WERI-Rb-1 (cell line): ENCODE data around the gene NUTM2E.
A peak's percentile ranks its signal among the peaks of the same experiment; 100 is the strongest.
"Not testable (repeated sequence)": the region's sequence is repeated elsewhere in the genome, so short reads cannot be mapped to it uniquely, and the experiment has no call there.

ENCODE experiments used
- DNase-seq: peaks from one replicate; pipeline ENCODE4 v3.0.0-alpha.2; 2020
- H3K27ac ChIP-seq: fragments of 250-450 bp; sonication (Bioruptor Pico); 2 replicates; pipeline ENCODE4 v1.5.1; 2020; ENCODE audit warnings: mild to moderate bottlenecking, moderate library complexity
- H3K27me3 ChIP-seq: fragments of 250-450 bp; sonication (Bioruptor Pico); 2 replicates; pipeline ENCODE4 v1.5.1; 2021; ENCODE audit warnings: mild to moderate bottlenecking, low read depth, moderate library complexity; ENCODE audit not compliant: insufficient read depth, severe bottlenecking
- H3K36me3 ChIP-seq: fragments of 250-450 bp; sonication (Bioruptor Pico); 2 replicates; pipeline ENCODE4 v1.5.1; 2020; ENCODE audit warnings: mild to moderate bottlenecking, moderate library complexity
- H3K4me3 ChIP-seq: 2 replicates; pipeline ENCODE4 v1.5.1; 2011; ENCODE audit warnings: low read depth, mild to moderate bottlenecking, control low read depth, low read length
- H3K9me3 ChIP-seq: fragments of 250-450 bp; sonication (Bioruptor Pico); 2 replicates; pipeline ENCODE4 v1.5.1; 2021; ENCODE audit warnings: mild to moderate bottlenecking, moderate library complexity; ENCODE audit not compliant: severe bottlenecking
- CTCF ChIP-seq: IDR thresholded peaks from 2 replicates; pipeline ENCODE4 v1.5.1; 2011; ENCODE audit warnings: low read depth, mild to moderate bottlenecking, control low read depth, inconsistent platforms, low read length

NUTM2E gene, protein sequence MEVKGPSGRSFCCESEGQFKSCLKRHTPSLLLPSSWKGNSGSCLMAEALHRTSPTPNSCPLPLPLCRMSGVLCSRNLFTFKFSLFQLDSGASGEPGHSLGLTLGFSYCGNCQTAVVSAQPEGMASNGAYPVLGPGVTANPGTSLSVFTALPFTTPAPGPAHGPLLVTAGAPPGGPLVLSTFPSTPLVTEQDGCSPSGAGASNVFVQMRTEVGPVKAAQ (N-terminal part only)

GRCh38 chr10:79826496-79827215 lies at the start of gene NUTM2E:
TSS of gene NUTM2E (plus strand) at chr10:79826739. CDS start at chr10:79841741, 15,002 bp downstream.
- not testable (repeated sequence) for H3K27me3 ChIP-seq, H3K9me3 ChIP-seq, H3K36me3 ChIP-seq
- Histone ChIP-seq H3K27ac (peak within 1 kb of the TSS; percentile 74), H3K4me3 (peak within 1 kb of the TSS; percentile 54)
- peak; percentile 89 for DNase-seq

- not testable (repeated sequence) for H3K27ac ChIP-seq, H3K9me3 ChIP-seq, DNase-seq, H3K36me3 ChIP-seq, H3K4me3 ChIP-seq, H3K27me3 ChIP-seq
Measured at GRCh38 chr10:79777997-79778396, 48.5 kb upstream of the NUTM2E start.

- not testable (repeated sequence) for H3K36me3 ChIP-seq, H3K4me3 ChIP-seq, H3K9me3 ChIP-seq, H3K27ac ChIP-seq, H3K27me3 ChIP-seq
- DNase-seq, result peak; percentile 82
- TF ChIP-seq CTCF, result peak; percentile 58
Measured at GRCh38 chr10:79779310-79779938, 47.1 kb upstream of the NUTM2E start.

- not testable (repeated sequence) for H3K27ac ChIP-seq, H3K9me3 ChIP-seq, H3K4me3 ChIP-seq, DNase-seq, H3K36me3 ChIP-seq, H3K27me3 ChIP-seq
Measured at GRCh38 chr10:79779992-79780391, 46.5 kb upstream of the NUTM2E start.

DNA sequence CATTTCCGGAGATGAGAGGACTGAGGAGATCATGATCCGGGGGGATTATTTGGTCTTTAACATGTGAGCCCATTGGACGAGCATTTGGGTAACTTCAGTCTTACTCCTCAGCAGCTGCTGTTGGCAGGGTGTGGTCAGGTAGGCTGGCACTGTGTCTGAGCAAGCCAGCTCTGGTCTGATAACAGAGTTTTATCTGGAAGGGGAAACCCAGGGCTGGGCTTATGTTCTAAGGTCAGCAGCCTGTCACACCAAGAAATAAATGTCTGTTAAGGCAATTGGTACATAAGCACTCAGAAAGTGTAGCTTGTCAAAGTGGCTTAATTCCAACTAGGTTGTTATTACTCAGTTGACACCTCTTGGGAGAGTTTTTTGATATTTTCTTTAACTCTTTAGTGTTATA lies 45.0 kb upstream of the NUTM2E start:
- DNase-seq, H3K4me3 ChIP-seq, H3K27me3 ChIP-seq, H3K36me3 ChIP-seq, H3K27ac ChIP-seq, H3K9me3 ChIP-seq: not testable (repeated sequence)

- not testable (repeated sequence) for H3K36me3 ChIP-seq, H3K9me3 ChIP-seq, H3K27ac ChIP-seq, DNase-seq, H3K4me3 ChIP-seq, H3K27me3 ChIP-seq
Measured at GRCh38 chr10:79787455-79787952, 39.0 kb upstream of the NUTM2E start.

DNA sequence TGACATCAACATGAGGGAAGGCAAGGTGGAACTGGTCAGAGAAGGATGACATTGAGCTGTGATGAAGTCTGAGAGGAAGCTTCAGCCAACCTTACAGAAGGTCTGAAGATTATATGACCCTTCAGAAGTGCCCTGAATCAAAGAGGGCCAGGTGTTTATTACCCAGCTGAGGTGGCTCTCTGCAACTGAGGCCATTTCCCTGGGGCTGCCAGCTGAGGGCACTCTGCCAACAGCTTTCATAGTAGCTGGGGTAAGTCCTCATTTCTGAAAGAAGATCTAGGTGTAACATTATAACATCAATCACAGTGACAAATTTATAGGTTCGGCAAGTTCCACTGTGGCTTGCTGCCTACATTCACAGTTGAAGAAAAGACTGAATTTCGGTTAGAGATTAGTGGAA lies 37.2 kb upstream of the NUTM2E start:
- DNase-seq, H3K27ac ChIP-seq, H3K27me3 ChIP-seq, H3K9me3 ChIP-seq, H3K36me3 ChIP-seq, H3K4me3 ChIP-seq: not testable (repeated sequence)

DNA sequence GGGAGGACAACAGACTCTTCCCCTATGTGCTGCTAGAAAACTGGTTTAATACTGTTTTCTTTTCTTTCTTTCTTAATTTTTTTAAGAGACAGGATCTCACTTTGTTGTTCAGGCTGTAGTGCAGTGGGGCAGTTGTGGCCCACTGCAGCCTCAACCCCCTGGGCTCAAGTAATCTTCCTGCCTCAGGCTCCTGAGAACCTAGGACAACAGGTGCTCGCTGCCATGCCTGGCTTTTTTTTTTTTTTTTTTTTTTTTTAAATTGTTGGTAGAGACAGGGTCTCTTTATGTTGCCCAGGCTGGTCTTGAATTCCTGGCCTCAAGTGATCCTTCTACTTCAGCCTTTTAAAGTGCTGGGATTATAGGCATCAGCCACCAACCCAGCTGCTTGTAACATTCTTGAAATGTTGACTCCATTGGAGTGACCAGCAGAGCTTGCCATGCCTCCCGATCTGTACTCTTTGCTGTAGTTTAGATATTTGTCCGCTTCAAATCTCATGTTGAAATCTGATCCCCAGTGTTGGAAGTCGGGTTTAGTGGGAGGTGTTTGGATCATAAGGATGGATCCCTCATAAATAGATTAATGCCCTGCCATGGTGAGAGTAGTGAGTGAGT lies 34.5 kb upstream of the NUTM2E start:
- H3K27ac ChIP-seq, H3K9me3 ChIP-seq, H3K4me3 ChIP-seq, DNase-seq, H3K27me3 ChIP-seq, H3K36me3 ChIP-seq: not testable (repeated sequence)

DNA sequence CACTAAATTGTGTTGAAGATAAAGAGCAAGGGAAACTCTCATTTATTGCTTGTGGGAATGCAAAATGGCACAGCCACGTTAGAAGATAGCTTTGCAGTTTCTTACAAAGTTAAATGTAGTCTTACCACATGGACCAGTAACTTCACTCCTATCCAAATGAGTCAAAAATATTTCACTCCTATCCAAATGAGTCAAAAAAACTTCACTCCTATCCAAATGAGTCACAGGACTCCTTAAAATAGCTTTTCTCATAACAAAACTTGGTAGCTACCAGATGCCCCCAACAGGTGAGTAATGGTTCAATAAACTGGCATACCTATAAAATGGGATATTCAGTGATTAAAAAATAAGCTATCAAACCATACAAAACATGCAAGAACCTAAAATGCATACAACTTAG lies 27.2 kb upstream of the NUTM2E start:
- not testable (repeated sequence) for H3K36me3 ChIP-seq, H3K27ac ChIP-seq, H3K4me3 ChIP-seq, H3K27me3 ChIP-seq, DNase-seq, H3K9me3 ChIP-seq

DNA sequence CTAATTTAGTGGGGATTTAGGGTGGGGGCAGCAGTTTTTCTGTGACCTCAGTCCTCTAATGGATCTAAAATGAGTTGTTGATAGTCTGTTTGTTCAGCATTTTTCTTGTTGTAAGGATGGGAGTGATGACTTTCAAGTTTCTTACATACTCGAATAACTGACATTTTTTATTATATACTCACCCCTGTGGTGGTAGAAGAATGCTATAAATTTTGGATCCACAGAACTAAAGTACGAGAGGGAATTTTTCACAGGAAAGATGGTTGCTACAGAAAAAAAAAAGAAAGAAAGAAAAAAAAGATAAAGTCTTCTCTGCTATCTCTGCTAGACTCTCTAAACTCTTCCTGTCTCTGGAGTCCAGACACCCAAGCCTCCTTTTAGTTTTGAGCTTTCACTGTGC lies 20.7 kb upstream of the NUTM2E start:
- H3K36me3 ChIP-seq, H3K9me3 ChIP-seq, H3K27me3 ChIP-seq, DNase-seq, H3K4me3 ChIP-seq, H3K27ac ChIP-seq: not testable (repeated sequence)

DNA sequence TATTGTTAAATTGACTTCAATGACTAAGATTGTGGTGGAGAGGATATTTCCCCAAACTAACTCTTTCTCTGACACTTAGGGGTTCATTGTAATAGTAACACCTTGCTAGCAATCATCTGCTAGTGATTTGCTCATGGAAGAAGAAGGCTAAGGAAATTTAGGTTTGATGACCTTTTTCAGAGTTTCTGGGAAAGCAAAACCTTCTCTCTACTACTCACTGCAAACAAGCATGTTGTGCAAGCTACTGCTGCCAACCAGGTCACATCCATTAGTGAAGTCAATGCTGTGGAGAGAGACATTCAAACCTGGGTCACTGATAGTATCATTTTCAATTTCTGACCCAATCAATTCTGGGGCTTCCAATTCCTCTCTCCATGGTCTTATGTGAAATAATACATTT lies 14.6 kb upstream of the NUTM2E start:
- not testable (repeated sequence) for H3K27ac ChIP-seq, H3K4me3 ChIP-seq, H3K36me3 ChIP-seq, DNase-seq, H3K27me3 ChIP-seq, H3K9me3 ChIP-seq

DNA sequence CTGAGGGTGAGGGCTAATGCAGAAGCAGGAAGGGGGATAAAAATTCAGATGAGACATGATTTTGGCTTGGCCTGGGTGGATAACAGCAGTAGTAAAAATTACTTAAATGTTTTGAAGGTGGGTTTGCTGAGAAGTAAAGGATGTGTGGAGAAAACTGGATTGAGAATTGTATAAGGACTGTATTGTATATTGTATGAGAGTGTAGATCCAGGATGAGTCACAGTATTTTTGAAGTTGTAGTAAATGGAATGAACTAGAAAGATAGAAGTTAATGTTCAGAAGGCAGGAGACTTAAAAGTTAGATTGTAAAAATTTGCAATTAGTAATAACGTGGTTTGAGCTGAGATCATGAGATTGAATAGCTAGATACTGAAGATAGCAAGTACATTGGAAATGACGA lies 10.2 kb upstream of the NUTM2E start:
- not testable (repeated sequence) for H3K27ac ChIP-seq, H3K27me3 ChIP-seq, H3K9me3 ChIP-seq, DNase-seq, H3K4me3 ChIP-seq, H3K36me3 ChIP-seq

DNA sequence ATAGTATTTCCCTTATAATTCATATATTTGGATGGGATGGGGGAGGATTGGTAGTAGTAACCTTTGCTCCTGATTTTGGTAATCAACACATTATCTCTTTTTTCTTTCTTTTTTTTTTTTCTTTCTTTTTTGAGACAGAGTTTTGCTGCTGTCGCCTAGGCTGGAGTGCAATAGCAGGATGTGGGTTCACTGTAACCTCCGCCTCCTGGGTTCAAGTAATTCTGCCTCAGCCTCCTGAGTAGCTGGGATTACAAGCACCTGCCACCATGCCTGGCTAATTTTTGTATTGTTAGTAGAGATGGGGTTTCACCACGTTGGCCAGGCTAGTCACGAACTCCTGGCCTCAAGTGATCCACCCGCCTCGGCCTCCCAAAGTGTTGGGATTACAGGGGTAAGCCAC lies 3.2 kb upstream of the NUTM2E start:
- H3K9me3 ChIP-seq, H3K4me3 ChIP-seq, DNase-seq: not testable (repeated sequence)

More for the DNA sequence above, 3.2 kb upstream of the NUTM2E start:
- not testable (repeated sequence) for H3K27me3 ChIP-seq, H3K36me3 ChIP-seq, H3K27ac ChIP-seq
